A673 (cell line): Measurements from ENCODE around the gene HDAC4. TPM values are rescaled to one million over a fixed set of nuclear protein-coding genes. Genes with fewer than 3 reads are reported as not detected.

Experiments used
- BruUV-seq: library from RNA; stranded (reverse); fragments of 400-500 nt; replicated peaks from 2 replicates; lab custom pipeline; 2021; lab: Mats Ljungman, UMichigan
- CTCF ChIA-PET: fragments of 300-600 bp; sonication (Branson Sonifier 250); formaldehyde crosslinking; loops from one replicate; lab custom pipeline; 2022; ENCODE audit warnings: antibody characterized with exemption; lab: Charles Lee
- POLR2A ChIA-PET: fragments of 300-600 bp; sonication (Branson Sonifier 250); formaldehyde crosslinking; loops from one replicate; lab custom pipeline; 2022; ENCODE audit warnings: antibody characterized with exemption; ENCODE audit not compliant: low non-redundant PET; lab: Charles Lee
- DNase-seq: peaks from one replicate; pipeline ENCODE4 v3.0.0-alpha.2; 2015; ENCODE audit warnings: low spot score
- H3K27ac ChIP-seq: fragments of 200-600 bp; sonication (generic); 2 replicates; pipeline ENCODE4 v1.5.1; 2016; ENCODE audit warnings: mixed run types, low read depth, mild to moderate bottlenecking, mixed read lengths, antibody characterized with exemption, low read length; ENCODE audit not compliant: poor library complexity, severe bottlenecking
- H3K27me3 ChIP-seq: fragments of 200-600 bp; sonication (generic); replicated peaks from 2 replicates; pipeline ENCODE4 v1.6.1; 2017; ENCODE audit warnings: mixed run types, low read depth, mild to moderate bottlenecking, mixed read lengths, antibody characterized with exemption, low read length; ENCODE audit not compliant: insufficient read depth, poor library complexity
- H3K36me3 ChIP-seq: fragments of 200-600 bp; sonication (generic); 2 replicates; pipeline ENCODE4 v1.6.1; 2016; ENCODE audit warnings: mixed run types, mild to moderate bottlenecking, mixed read lengths, antibody characterized with exemption, low read length; ENCODE audit not compliant: insufficient read depth, poor library complexity, severe bottlenecking
- H3K4me1 ChIP-seq: fragments of 200-600 bp; sonication (generic); 2 replicates; pipeline ENCODE4 v1.6.1; 2017; ENCODE audit warnings: mixed run types, mild to moderate bottlenecking, mixed read lengths, antibody characterized with exemption, low read length; ENCODE audit not compliant: insufficient read depth, poor library complexity, severe bottlenecking
- H3K4me3 ChIP-seq: fragments of 200-600 bp; sonication (generic); 2 replicates; pipeline ENCODE4 v1.5.1; 2016; ENCODE audit warnings: low read depth, mixed run types, mild to moderate bottlenecking, mixed read lengths, low read length; ENCODE audit not compliant: poor library complexity, severe bottlenecking
- H3K9me3 ChIP-seq: fragments of 200-600 bp; sonication (generic); 2 replicates; pipeline ENCODE4 v1.6.1; 2016; ENCODE audit warnings: mixed run types, low read depth, mild to moderate bottlenecking, mixed read lengths, antibody characterized with exemption, low read length; ENCODE audit not compliant: poor library complexity, severe bottlenecking
- EZH2 ChIP-seq: fragments of 200-600 bp; sonication (generic); IDR thresholded peaks from 2 replicates; pipeline ENCODE4 v1.6.1; 2017; ENCODE audit warnings: borderline replicate concordance, low read depth, mild to moderate bottlenecking, mixed read lengths, antibody characterized with exemption, low read length; ENCODE audit not compliant: poor library complexity, severe bottlenecking
- intact Hi-C: fragments of 100-400 bp; cut with micrococcal nuclease; formaldehyde crosslinking; loops from one replicate; pipeline ENCODE4 v1.10.0; 2022; ENCODE audit not compliant: unreplicated experiment
- total RNA-seq: library from RNA; stranded (reverse); gene quantifications from 2 replicates; pipeline ENCODE4 v1.2.3, GENCODE V29; 2021
- TF ChIP-seq, protein P1 (sequence below): fragments of 300-800, 200-600 bp; sonication (generic); conservative IDR thresholded peaks from 2 replicates; pipeline ENCODE4 v1.5.1; 2017; ENCODE audit warnings: low read depth, mild to moderate bottlenecking, antibody characterized with exemption, low read length, moderate library complexity, mixed read lengths

HDAC4 gene
- total RNA-seq, 1 experiment from 2014 or later = 40.0 TPM

DNA sequence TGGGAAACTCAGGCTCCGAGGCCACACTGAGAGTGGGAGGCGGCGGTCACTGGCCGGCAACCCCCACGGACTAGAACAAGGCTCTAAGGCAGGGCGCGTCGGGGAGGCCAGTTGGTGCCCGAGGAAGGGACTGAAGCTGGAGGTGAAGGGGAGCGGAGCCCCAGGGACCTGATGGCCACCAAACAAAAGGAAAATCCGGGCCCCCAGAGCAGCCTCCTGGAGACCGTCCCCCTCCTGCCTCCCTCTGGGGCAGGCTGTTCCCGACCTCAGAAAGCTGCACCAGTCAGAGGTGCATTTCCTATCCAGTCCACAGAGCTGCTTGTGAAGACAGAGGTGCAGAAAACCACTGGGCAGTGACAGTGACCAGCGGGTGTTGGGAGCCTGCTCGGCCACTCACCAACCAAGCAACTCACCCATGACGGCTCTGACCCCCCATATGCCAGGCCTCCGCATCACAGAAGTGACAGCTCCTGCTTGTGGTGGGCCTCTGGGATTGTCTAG lies 380.2 kb downstream of the HDAC4 start:
- CTCF ChIA-PET = no interaction called here

DNA sequence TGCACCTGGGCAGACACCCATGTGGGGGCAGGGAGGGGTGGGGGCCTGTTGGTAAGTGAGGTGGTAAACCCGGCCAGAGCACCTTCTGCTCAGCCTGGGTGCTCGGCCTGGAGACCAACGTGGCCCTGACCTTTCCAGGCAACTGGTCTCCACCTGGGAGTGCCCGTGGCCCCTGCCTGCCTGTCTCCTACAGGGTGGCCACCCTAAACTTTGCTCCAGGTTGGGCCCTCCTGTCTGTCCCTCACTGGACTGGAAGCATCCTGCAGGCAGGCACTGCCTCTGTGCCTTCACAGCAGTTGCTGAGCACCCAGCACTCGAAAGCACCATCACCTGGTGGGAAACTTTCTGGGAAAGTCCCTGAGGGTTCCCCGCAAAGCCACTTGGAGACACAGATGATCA lies 381.6 kb downstream of the HDAC4 start:
- H3K4me3 ChIP-seq = no peak overlapping the region
- H3K27ac ChIP-seq = no peak overlapping the region
- CTCF ChIA-PET = no interaction called here
- no peak for DNase-seq
- H3K9me3 ChIP-seq = no peaks in the 10 kb centered on the region
- POLR2A ChIA-PET = no interaction called here
- H3K36me3 ChIP-seq = no peaks in the 10 kb centered on the region
- BruUV-seq = no TSS peak
- H3K4me1 ChIP-seq = no peaks in the 10 kb centered on the region
- intact Hi-C loops = no loop called here
- TF ChIP-seq EZH2 = no peak
- TF ChIP-seq, protein P1, sequence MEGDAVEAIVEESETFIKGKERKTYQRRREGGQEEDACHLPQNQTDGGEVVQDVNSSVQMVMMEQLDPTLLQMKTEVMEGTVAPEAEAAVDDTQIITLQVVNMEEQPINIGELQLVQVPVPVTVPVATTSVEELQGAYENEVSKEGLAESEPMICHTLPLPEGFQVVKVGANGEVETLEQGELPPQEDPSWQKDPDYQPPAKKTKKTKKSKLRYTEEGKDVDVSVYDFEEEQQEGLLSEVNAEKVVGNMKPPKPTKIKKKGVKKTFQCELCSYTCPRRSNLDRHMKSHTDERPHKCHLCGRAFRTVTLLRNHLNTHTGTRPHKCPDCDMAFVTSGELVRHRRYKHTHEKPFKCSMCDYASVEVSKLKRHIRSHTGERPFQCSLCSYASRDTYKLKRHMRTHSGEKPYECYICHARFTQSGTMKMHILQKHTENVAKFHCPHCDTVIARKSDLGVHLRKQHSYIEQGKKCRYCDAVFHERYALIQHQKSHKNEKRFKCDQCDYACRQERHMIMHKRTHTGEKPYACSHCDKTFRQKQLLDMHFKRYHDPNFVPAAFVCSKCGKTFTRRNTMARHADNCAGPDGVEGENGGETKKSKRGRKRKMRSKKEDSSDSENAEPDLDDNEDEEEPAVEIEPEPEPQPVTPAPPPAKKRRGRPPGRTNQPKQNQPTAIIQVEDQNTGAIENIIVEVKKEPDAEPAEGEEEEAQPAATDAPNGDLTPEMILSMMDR = no peak
- H3K27me3 ChIP-seq = peaks cover 14% of the 10 kb centered on the region

More for the DNA sequence above, 380.2 kb downstream of the HDAC4 start:
- H3K27ac ChIP-seq = no peak overlapping the region
- DNase-seq = no peak
- intact Hi-C loops = no loop called here
- H3K27me3 ChIP-seq = peaks cover 14% of the 10 kb centered on the region
- no peak overlapping the region for H3K4me3 ChIP-seq
- POLR2A ChIA-PET = no interaction called here
- no peaks in the 10 kb centered on the region for H3K4me1 ChIP-seq
- no peaks in the 10 kb centered on the region for H3K9me3 ChIP-seq
- no peaks in the 10 kb centered on the region for H3K36me3 ChIP-seq
- BruUV-seq = no TSS peak
- TF ChIP-seq, protein P1 = no peak
- TF ChIP-seq EZH2 = no peak

DNA sequence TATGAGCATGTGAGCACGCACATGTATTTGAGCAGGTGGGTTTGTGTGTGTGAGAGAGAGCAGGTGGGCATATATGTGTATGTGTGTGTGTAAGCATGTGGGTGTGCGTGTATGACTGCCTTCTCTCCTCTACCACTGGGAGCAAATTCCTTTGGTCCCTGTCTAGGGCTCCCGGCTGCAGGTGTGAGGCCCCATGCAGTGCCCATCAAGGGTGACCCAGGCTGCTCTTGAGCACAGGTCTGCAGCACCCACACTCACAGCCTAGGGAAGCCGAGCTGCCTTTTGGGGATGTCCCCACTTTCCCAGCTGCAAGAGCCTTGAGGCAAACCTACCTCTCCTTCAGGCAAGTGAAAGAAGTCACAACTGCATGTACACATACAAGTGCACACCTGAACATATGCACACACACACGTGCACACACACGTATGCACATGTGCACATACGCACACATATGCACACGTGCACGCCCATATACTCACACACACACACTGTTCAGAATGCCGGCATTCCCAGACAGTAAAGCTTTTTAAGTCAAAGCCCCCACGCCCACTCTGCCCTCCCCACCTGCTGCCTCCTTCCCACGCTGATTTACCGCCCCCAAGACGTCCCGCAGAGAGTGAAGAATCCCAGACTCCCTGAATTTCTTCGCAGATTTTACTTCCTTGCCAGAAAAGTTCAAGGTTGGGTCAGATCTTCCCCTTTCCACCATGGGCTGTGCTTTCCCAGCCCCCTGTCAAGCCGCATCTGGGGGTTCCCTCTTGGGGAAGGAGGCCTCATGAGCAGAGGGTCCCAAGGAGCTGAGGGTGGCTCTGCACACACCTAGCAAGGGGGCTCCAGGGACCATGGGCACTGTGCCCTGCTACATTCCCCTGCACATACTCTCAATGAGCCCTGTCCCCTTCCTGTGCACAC lies 382.3 kb downstream of the HDAC4 start:
- intact Hi-C loops = no loop called here
- H3K27ac ChIP-seq = no peak overlapping the region
- ChIA-PET CTCF (no interaction called here), POLR2A (no interaction called here)
- no peaks in the 10 kb centered on the region for H3K4me1 ChIP-seq
- peaks cover 19% of the 10 kb centered on the region for H3K27me3 ChIP-seq
- no TSS peak for BruUV-seq
- H3K4me3 ChIP-seq = no peak overlapping the region
- no peak for TF ChIP-seq EZH2
- TF ChIP-seq, protein P1 = no peak
- no peak for DNase-seq
- H3K36me3 ChIP-seq = no peaks in the 10 kb centered on the region
- H3K9me3 ChIP-seq = no peaks in the 10 kb centered on the region
